HUES6 (cell line): ENCODE results near the gene GPR3.

Experiments used
- H3K27ac ChIP-seq: 2 replicates; pipeline ENCODE4 v1.7.0; 2013; ENCODE audit warnings: low read depth, mild to moderate bottlenecking, low read length, inconsistent platforms
- H3K27me3 ChIP-seq: 2 replicates; pipeline ENCODE4 v1.6.1; 2013; ENCODE audit warnings: low read length; ENCODE audit not compliant: control insufficient read depth, insufficient read depth
- H3K36me3 ChIP-seq: 2 replicates; pipeline ENCODE4 v1.6.1; 2013; ENCODE audit warnings: low read length; ENCODE audit not compliant: control insufficient read depth, insufficient read depth
- H3K4me1 ChIP-seq: 2 replicates; pipeline ENCODE4 v1.6.1; 2013; ENCODE audit warnings: low read length; ENCODE audit not compliant: control insufficient read depth, insufficient read depth
- H3K4me3 ChIP-seq: 2 replicates; pipeline ENCODE4 v1.5.1; 2013; ENCODE audit warnings: low read depth, low read length
- H3K9ac ChIP-seq: one replicate; pipeline ENCODE4 v1.6.1; 2013; ENCODE audit warnings: mild to moderate bottlenecking, low read length
- H3K9me3 ChIP-seq: 2 replicates; pipeline ENCODE4 v1.6.1; 2013; ENCODE audit warnings: low read depth, low read length; ENCODE audit not compliant: control insufficient read depth, insufficient read depth

Gene GPR3

DNA sequence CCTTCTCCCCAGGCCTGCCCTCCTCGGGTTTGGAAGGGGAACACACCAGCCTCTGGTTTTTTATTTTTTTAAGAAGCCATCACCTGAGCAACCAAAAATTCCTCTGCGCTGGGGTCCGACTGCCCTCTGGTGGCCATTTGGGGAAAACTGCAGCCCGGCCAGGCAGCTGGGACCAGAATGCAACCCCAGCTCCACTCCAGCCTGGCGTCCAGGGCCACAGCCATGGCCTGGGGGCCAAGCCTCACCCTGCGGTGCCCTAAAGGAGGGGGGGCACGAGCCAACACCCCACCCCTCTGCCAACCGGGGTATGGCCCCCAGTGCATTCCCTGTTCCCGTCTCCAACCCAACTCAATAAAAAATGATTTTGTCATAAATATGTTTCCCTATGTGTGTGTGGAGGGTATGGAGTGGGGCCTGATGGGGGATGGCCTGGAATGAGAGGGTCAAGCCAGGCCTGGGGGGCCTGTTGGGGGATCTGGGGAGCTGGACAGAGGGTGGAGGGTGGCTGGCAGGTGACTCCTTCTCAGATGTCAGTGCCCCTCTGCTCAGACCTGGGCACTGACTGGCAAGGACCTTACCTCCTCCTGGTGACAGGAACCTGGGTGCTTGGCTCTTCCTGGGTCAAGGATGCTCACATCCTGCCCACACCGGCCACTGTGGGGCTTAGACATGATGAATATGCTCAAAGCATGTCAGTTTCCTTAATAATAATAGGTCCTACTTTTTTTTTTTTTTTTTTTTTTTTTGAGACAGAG lies 3.2 kb downstream of the GPR3 start:
- no peak overlapping the region for H3K27ac ChIP-seq

DNA sequence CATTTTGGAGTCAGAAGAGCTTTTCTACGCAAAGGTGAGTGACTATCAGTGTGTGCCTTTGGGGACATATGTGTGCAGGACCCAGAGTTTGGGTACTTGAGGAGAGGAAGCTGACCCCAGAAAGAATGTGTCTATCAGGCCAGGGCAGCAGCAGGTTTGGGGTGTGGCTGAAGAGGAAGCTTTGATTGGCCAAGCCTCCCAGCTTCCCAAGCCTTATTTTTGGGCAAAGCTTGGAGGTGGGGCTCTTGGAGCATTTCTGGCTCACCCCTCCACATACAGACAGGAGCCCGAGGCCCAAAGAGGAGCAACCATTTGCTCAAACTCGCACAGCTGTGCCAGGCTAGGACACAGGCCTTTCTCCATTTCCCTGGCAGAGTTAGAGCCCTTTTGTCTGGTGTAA lies 4.7 kb downstream of the GPR3 start:
- Histone ChIP-seq H3K36me3 (peaks cover 8% of the 10 kb centered on the region), H3K4me3 (no peak overlapping the region), H3K9ac (no peak overlapping the region), H3K27ac (no peak overlapping the region), H3K4me1 (peaks cover 37% of the 10 kb centered on the region), H3K9me3 (no peaks in the 10 kb centered on the region), H3K27me3 (no peaks in the 10 kb centered on the region)

More for the DNA sequence above, 3.2 kb downstream of the GPR3 start:
- no peaks in the 10 kb centered on the region for H3K27me3 ChIP-seq
- peaks cover 8% of the 10 kb centered on the region for H3K36me3 ChIP-seq
- H3K4me1 ChIP-seq, result peaks cover 47% of the 10 kb centered on the region
- no peak overlapping the region for H3K4me3 ChIP-seq
- H3K9ac ChIP-seq, result no peak overlapping the region
- no peaks in the 10 kb centered on the region for H3K9me3 ChIP-seq

DNA sequence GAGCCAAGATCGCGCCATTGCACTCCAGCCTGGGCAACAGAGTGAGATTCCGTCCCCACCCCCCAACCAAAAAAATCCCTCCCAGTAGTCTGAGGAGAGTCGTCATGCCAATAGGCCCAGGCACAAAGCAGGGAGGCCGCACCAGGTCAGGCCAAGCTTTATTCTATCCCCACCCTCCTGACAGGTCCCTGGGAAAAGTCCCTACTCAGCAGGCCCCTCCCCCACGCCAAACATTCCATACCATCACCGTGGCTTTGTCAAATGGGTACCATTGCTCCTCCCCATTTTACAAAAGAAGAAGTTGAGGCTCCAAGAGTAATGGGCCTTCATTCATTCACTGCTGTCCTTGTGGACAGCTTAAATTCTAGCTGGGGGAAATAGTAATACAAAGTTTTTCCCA lies 5.3 kb downstream of the GPR3 start:
- Histone ChIP-seq H3K27me3 (no peaks in the 10 kb centered on the region), H3K36me3 (peaks cover 8% of the 10 kb centered on the region), H3K9ac (no peak overlapping the region), H3K4me3 (no peak overlapping the region), H3K27ac (no peak overlapping the region), H3K9me3 (no peaks in the 10 kb centered on the region), H3K4me1 (peaks cover 41% of the 10 kb centered on the region)

DNA sequence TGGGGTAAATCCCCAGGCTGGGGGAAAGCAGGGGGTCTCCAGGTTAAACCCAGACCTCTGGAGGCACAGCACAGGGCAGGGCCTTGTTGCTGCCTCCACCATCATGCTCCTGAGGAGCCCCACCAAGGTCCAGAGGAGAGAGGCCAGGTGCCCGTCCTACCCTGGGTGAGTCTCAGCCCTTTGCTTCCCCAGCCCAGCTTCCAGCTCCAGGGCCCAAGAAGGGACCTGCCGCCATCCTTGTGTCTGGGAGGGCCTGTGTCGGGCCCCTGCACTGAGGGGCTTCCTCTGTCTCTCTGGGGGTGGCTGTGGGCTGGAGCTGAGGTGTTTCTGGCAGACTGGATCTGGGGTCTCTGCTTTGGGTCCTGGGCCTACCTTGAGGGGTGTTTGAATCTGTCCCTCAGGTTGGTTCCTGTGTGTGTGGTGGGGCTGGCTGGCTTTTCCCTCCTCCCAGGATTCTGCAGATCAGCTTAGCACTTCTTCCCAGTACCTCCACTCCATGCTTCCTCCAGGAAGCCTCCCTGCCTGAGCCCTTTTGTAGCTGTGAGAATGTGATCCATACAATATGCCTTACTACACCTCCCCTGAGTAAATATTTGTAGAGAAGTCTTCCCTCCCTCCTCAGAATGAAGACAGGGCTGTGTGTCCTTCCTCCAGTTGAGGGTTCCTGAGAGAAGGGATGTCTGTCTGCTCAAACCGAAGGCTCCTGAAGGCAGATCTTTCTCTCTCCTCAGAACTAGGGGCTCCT lies 6.2 kb downstream of the GPR3 start:
- Histone ChIP-seq H3K27ac (no peak overlapping the region), H3K4me1 (peaks cover 44% of the 10 kb centered on the region), H3K27me3 (no peaks in the 10 kb centered on the region), H3K36me3 (peaks cover 8% of the 10 kb centered on the region), H3K9me3 (no peaks in the 10 kb centered on the region), H3K4me3 (no peak overlapping the region), H3K9ac (no peak overlapping the region)

DNA sequence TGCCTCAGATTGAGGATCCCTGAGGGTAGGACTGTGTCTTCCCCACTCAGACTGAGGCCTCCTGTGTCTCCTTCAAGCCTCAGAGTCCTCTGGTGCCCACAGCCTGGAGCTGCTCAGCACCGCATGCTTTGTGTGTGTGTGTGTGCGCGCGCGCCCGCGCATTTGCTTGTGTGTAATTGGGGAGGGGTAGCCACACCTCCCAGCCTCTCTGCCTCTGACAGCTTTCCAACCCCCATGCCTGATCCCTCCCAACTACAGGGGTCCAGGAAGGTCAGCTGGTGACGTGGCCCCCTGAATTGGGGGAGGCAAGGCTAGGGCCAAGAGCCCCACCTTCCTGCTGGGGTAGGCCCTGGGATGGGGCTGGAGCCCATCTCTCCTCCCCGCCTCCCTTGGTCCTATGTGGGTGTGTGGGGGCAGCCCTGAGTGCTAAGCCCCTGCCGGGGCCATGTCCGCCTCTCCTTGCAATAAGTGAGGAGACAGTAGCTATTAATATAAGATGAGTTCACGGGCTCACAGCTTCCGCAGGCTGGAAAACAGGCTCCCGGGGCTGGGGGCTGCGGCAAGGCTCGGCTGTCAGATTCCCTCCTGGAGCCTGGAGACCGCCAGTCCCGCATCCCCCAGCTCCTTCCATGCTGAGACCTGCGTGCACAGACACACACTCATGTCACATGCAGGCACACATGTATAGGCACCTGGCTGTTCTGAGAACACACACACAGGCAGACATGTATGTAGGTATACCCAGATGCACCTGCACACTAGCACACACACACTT lies 7.0 kb downstream of the GPR3 start:
- peaks cover 52% of the 10 kb centered on the region for H3K4me1 ChIP-seq
- peak overlapping the region; percentile 17 for H3K9ac ChIP-seq
- no peaks in the 10 kb centered on the region for H3K27me3 ChIP-seq
- peaks cover 2% of the 10 kb centered on the region for H3K36me3 ChIP-seq
- no peak overlapping the region for H3K27ac ChIP-seq
- no peaks in the 10 kb centered on the region for H3K9me3 ChIP-seq
- H3K4me3 ChIP-seq, result no peak overlapping the region

DNA sequence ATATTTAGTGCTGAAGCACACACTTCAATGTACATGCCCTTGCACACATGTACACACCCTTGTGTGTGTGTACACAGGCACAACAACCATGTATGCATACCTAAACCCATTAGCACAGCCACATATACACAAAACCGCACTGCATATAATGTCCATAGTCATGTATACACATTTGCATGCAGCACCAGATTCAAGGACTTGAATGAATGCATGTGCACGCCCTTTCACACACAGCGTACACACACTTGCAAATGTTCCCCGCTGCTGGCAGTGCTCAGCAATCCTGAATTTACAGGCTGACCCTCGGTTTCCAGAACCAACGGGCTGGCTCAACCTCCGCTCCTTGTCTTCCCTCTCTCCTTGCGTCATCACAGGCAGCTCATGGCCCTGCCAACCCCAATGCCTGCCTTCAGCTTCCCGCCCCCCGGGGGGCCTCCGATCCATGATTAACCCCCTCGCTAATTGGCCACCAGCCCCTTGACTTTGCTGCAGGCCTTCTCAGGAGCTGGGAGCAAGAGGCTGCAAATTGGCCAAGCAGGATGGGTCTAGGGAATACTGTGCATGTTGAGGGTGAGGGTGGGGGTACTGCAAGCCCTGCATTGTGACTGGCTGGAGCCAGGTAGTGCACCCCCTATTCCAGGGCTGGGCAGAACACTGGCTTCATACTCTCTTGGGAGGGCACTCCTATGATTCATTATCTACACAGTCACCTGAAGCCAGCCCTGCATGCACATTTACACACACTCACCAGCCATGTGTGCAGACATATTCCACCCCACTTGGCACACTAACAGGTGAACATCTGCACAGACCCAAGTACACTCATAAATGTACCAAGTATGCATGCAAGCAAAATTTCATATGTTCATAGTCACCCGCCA lies 7.9 kb downstream of the GPR3 start:
- no peaks in the 10 kb centered on the region for H3K27me3 ChIP-seq
- no peaks in the 10 kb centered on the region for H3K9me3 ChIP-seq
- H3K4me1 ChIP-seq, result peaks cover 61% of the 10 kb centered on the region
- no peaks in the 10 kb centered on the region for H3K36me3 ChIP-seq
- H3K4me3 ChIP-seq, result no peak overlapping the region
- no peak overlapping the region for H3K9ac ChIP-seq
- H3K27ac ChIP-seq, result no peak overlapping the region

DNA sequence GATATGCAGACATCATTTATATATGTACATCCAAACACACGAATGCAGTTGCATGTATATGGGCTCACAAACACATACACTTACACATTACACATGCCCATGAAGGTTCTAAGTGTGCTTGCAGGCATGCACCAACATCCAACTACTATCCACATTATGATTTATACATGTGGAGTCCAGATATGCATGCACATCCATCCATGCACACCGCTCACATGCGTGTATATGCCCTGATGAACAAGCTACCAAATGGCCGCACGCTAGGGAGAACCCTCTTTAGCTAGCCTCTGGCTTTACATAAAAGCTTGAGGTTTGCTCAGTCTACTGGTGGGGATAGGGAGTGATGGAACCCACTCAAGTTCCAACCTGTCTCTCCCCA lies 8.5 kb downstream of the GPR3 start:
- Histone ChIP-seq H3K27me3 (no peaks in the 10 kb centered on the region), H3K9me3 (no peaks in the 10 kb centered on the region), H3K4me1 (peaks cover 65% of the 10 kb centered on the region), H3K36me3 (no peaks in the 10 kb centered on the region), H3K9ac (no peak overlapping the region), H3K27ac (no peak overlapping the region), H3K4me3 (no peak overlapping the region)

DNA sequence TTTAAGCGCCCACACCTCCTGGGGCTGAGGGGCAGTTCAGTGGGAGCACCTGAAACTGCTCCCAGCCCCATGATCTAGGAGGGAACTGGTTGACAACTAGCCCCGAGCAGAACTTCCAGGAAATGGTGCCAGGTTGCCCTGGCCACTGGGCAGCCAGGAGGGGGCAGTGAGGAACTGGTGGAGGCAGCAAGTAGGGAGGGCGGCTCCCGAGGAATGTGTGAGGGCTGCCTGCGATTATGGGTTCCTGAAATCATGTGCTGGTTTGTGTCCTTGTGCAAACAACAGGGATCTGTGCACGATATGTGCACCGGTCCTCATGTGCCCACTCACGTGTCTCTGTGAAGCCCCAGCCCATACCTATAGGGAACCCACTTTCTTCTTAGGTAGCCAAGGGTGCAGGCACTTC lies 9.9 kb downstream of the GPR3 start:
- no peak overlapping the region for H3K27ac ChIP-seq
- peaks cover 7% of the 10 kb centered on the region for H3K36me3 ChIP-seq
- no peak overlapping the region for H3K9ac ChIP-seq
- no peaks in the 10 kb centered on the region for H3K27me3 ChIP-seq
- no peaks in the 10 kb centered on the region for H3K9me3 ChIP-seq
- peaks cover 67% of the 10 kb centered on the region for H3K4me1 ChIP-seq
- no peak overlapping the region for H3K4me3 ChIP-seq

DNA sequence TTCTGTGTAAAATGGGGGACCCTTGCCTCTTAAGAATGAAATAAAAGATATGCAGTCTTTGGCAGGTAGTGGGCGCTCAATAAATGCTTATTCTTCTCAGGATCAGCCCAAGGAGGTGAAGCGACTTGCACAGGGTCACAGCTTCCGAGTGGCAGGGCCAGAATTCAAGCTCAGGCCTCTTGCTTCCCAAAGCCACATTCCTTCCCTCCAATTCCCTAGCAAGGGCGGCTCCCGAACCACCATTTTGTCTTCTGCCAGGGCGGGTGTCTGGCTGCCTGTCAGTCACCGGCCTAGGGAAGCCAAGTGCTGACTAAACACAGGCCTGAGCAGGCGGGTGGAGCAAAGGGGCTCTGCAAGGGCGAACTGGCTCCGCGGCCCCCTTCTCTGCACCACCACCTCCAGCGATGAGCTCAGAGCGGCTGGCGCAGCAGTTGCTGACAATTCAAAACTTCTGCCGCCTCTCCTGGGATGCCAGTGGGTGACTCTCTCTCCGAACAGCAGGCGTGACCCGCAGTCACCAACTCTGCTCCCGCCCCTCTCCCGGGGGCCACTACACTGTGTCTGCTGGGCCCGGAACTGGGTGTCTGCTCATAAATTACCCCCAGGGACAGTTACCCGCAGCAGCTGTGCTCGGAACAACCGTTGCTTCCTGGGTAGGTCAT lies 10.8 kb downstream of the GPR3 start:
- peaks cover 60% of the 10 kb centered on the region for H3K4me1 ChIP-seq
- H3K9me3 ChIP-seq, result no peaks in the 10 kb centered on the region
- H3K9ac ChIP-seq, result no peak overlapping the region
- H3K27me3 ChIP-seq, result no peaks in the 10 kb centered on the region
- H3K27ac ChIP-seq, result 0 out of 2 replicates have a peak overlapping the region, but pooled peaks have one; percentile 30
- H3K4me3 ChIP-seq, result no peak overlapping the region
- peaks cover 15% of the 10 kb centered on the region for H3K36me3 ChIP-seq

DNA sequence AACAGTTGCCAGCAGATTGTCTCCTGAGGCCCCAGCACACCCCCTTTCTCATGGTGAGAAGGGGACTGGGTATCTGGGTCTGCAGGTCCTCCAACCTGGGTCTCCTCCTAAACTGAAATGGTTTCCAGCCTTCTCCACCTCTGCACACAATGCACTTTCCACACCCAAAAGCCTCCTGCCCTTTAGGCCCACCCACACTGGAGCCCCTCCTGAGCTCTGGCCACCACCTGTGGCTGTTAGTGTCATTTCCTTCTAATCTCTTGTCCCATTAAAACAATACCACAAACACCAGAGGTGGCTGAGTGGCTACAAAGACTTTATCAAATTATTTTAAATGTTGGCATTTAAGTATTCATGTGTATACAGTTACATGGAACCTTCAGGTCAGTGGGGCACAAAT lies 11.5 kb downstream of the GPR3 start:
- H3K27me3 ChIP-seq, result no peaks in the 10 kb centered on the region
- H3K9me3 ChIP-seq, result no peaks in the 10 kb centered on the region
- peaks cover 53% of the 10 kb centered on the region for H3K4me1 ChIP-seq
- no peak overlapping the region for H3K27ac ChIP-seq
- H3K4me3 ChIP-seq, result no peak overlapping the region
- peaks cover 23% of the 10 kb centered on the region for H3K36me3 ChIP-seq
- no peak overlapping the region for H3K9ac ChIP-seq
